Neutrophil (primary cell): ENCODE measurements around the gene HMCN1.

Experiments
- H3K27ac ChIP-seq: fragments of 200-600 bp; sonication (generic); 2 replicates; pipeline ENCODE4 v1.5.1; 2016; ENCODE audit warnings: mild to moderate bottlenecking, moderate library complexity
- H3K27me3 ChIP-seq: fragments of 200-600 bp; sonication (generic); 2 replicates; pipeline ENCODE4 v1.6.0; 2016; ENCODE audit warnings: mild to moderate bottlenecking
- H3K36me3 ChIP-seq: fragments of 200-600 bp; sonication (generic); 2 replicates; pipeline ENCODE4 v1.5.1; 2017
- H3K4me1 ChIP-seq, 2 experiments: fragments of 200-600 bp in 1 of 2; sonication (generic) in 1 of 2; 1 replicate in 1 of 2; 2 replicates in 1 of 2; pipeline versions ENCODE4 v1.5.1 to v1.6.1; 2013 to 2016; ENCODE audit warnings: low read depth in 1 of 2, low read length in 1 of 2, mild to moderate bottlenecking in 1 of 2, moderate library complexity in 1 of 2; ENCODE audit not compliant: control insufficient read depth in 1 of 2, insufficient read depth in 1 of 2
- H3K4me3 ChIP-seq, 2 experiments: fragments of 200-600 bp in 1 of 2; sonication (generic) in 1 of 2; 1 replicate in 1 of 2; 2 replicates in 1 of 2; pipeline ENCODE4 v1.5.1; 2013 to 2016; ENCODE audit warnings: low read depth in 1 of 2, low read length in 1 of 2, mild to moderate bottlenecking in 1 of 2, moderate library complexity in 1 of 2
- H3K9me3 ChIP-seq: fragments of 200-600 bp; sonication (generic); 2 replicates; pipeline ENCODE4 v1.5.1; 2016
- CTCF ChIP-seq: fragments of 200-600 bp; sonication (generic); IDR thresholded peaks from 2 replicates; pipeline ENCODE4 v1.5.1; 2016; ENCODE audit warnings: antibody characterized with exemption

The HMCN1 gene

GRCh38 chr1:186188004-186188539, 453.9 kb downstream of the HMCN1 start:
- Histone ChIP-seq H3K4me3 (no peak overlapping the region), H3K27me3 (no peaks in the 10 kb centered on the region), H3K4me1 (no peaks in the 10 kb centered on the region), H3K27ac (no peak overlapping the region), H3K9me3 (no peaks in the 10 kb centered on the region), H3K36me3 (no peaks in the 10 kb centered on the region)
- no peak for TF ChIP-seq CTCF

- Histone ChIP-seq H3K4me3 (no peak overlapping the region), H3K27ac (no peak overlapping the region), H3K36me3 (no peaks in the 10 kb centered on the region)
Measured at GRCh38 chr1:186188736-186189135, 454.5 kb downstream of the HMCN1 start.

DNA sequence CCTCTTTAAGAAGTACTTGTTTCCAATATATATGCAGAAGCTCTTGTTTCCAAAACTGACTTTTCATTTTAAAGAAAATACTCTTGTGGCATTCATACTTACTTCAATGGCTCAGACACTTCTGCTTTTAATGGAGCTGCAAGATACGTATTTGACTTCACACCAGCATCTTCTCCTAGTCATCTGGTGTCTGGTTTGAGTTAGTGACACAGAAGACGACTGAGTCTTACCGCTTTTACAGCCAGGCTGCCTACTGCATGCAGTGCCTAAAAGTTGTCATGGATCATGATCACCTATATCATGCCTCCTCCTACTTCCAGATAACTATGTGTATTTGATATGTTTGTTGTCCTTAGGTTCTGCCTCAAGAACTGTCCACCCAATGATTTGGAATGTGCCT, 455.0 kb downstream of the HMCN1 start:
- H3K36me3 ChIP-seq: no peaks in the 10 kb centered on the region
- no peak overlapping the region for H3K27ac ChIP-seq
- no peaks in the 10 kb centered on the region for H3K27me3 ChIP-seq
- no peaks in the 10 kb centered on the region for H3K4me1 ChIP-seq
- H3K4me3 ChIP-seq: no peak overlapping the region
- H3K9me3 ChIP-seq: no peaks in the 10 kb centered on the region
- TF ChIP-seq CTCF: no peak

More at GRCh38 chr1:186188736-186189135, 454.5 kb downstream of the HMCN1 start:
- H3K4me1 ChIP-seq: no peaks in the 10 kb centered on the region
- H3K9me3 ChIP-seq: no peaks in the 10 kb centered on the region
- no peak for TF ChIP-seq CTCF
- no peaks in the 10 kb centered on the region for H3K27me3 ChIP-seq

DNA sequence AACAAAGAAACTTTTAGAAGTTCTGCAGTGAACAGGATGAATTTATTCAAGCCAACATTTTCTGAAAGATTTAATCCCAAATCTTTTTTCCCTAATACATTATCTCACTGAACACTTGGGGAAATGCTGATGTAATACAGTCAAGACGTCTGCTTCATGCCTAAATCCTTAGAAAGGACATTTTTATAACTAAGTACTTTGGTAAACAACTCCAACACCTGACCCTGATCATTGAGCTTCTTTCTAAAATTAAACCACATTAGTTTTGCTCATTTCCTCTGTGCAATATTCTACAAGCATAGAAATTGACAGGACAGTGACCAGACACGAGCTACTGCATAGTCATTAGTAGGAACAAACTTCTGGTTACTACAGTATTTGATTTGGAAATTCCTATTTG, 457.3 kb downstream of the HMCN1 start:
- Histone ChIP-seq H3K4me3 (no peak overlapping the region), H3K36me3 (no peaks in the 10 kb centered on the region), H3K27me3 (no peaks in the 10 kb centered on the region), H3K4me1 (no peaks in the 10 kb centered on the region), H3K27ac (no peak overlapping the region), H3K9me3 (no peaks in the 10 kb centered on the region)
- no peak for TF ChIP-seq CTCF

DNA sequence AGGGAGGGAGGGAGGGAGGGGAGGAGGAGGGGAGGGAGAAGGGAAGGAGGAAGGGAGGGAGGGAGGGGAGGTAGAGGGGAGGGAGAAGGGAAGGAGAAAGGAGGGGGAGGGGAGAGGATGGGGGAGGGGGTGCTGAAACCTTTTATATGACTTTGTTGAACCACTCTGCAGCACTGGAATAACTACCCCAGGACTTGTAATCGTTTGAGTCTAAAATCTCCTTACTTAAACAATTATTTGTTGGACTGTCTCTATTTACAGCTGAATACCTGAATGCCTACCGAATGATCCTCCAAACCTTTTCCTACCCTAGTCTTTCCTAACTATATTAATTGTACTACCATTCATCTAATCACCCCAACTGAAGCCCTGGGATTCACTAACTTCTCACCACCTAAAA, 459.0 kb downstream of the HMCN1 start:
- Histone ChIP-seq H3K4me1 (no peaks in the 10 kb centered on the region), H3K27me3 (no peaks in the 10 kb centered on the region), H3K9me3 (no peaks in the 10 kb centered on the region), H3K4me3 (no peak overlapping the region), H3K36me3 (no peaks in the 10 kb centered on the region), H3K27ac (no peak overlapping the region)
- TF ChIP-seq CTCF: no peak
